ENCODE data around the gene MIDN.
A peak's percentile ranks its signal among the peaks of the same experiment; 100 is the strongest.

Gene MIDN

GRCh38 chr19:1267477-1268225, 19.3 kb downstream of the MIDN start:
- Histone ChIP-seq H3K9me3 (replicated peaks in 1 of 11) (no peaks in the 10 kb centered on the region), H3K36me3 (peaks cover 21 to 28% (median 24%) of the 10 kb centered on the region in 11 experiments), H4K20me1 (peaks cover 32 to 91% (median 61%) of the 10 kb centered on the region in 11 experiments), H3K4me2 (peak overlapping the region; percentile 93 to 100 (median 98)), H3K4me1 (peaks cover 79 to 91% (median 89%) of the 10 kb centered on the region in 10 experiments), H3K4me3 (peak overlapping the region in 9 of 10 experiments; percentile 51 to 75 (median 63); a peak in 14 of 20 replicates), H3K27me3 (no peaks in the 10 kb centered on the region; a peak in 3 of 22 replicates), H3K9ac (peak overlapping the region in 9 of 11 experiments; percentile 59 to 100 (median 99); a peak in 17 of 22 replicates), H3K27ac (peak overlapping the region in 5 of 11 experiments; percentile 3 to 58 (median 18); a peak in 2 of 22 replicates)
- peak in 2 of 11 experiments; percentile 48 to 53; a peak in 3 of 22 replicates for TF ChIP-seq Cebpa-rat (IDR thresholded peaks at IDR 0.05)

- peaks cover 40 to 91% (median 69%) of the 10 kb centered on the region in 11 experiments for H4K20me1 ChIP-seq
- no peak for TF ChIP-seq Cebpa-rat (IDR thresholded peaks at IDR 0.05)
- peaks cover 29 to 36% (median 32%) of the 10 kb centered on the region in 11 experiments for H3K36me3 ChIP-seq
- peak overlapping the region; percentile 93 to 100 (median 98) for H3K4me2 ChIP-seq
- H3K4me1 ChIP-seq = peaks cover 79 to 91% (median 88%) of the 10 kb centered on the region in 10 experiments
- H3K27ac ChIP-seq = peak overlapping the region in 8 of 11 experiments; percentile 3 to 100 (median 99); a peak in 9 of 22 replicates
- H3K9ac ChIP-seq = peak overlapping the region in 8 of 11 experiments; percentile 74 to 100 (median 99); a peak in 19 of 22 replicates
- no peaks in the 10 kb centered on the region for H3K9me3 ChIP-seq (replicated peaks in 1 of 11)
- H3K27me3 ChIP-seq = no peaks in the 10 kb centered on the region; a peak in 3 of 22 replicates
- peak overlapping the region in 6 of 10 experiments; percentile 22 to 75 (median 54); a peak in 7 of 20 replicates for H3K4me3 ChIP-seq
Measured at GRCh38 chr19:1268226-1269064, 20.1 kb downstream of the MIDN start.

GRCh38 chr19:1269065-1269477, 20.7 kb downstream of the MIDN start, which contains the start of gene CIRBP:
TSS of gene CIRBP (plus strand) at chr19:1269332. CDS start at chr19:1270934, 1,602 bp downstream.
- Histone ChIP-seq H3K36me3 (peaks cover 36 to 42% (median 39%) of the 10 kb centered on the region in 11 experiments), H3K4me1 (peaks cover 78 to 91% (median 88%) of the 10 kb centered on the region in 10 experiments), H3K9me3 (replicated peaks in 1 of 11) (no peaks in the 10 kb centered on the region), H3K27ac (peak within 1 kb of the TSS; percentile 98 to 100 (median 99)), H3K9ac (peak within 1 kb of the TSS; percentile 98 to 100 (median 99)), H3K27me3 (no peaks in the 10 kb centered on the region; a peak in 3 of 22 replicates), H4K20me1 (peaks cover 46 to 91% (median 70%) of the 10 kb centered on the region in 11 experiments), H3K4me3 (peak within 1 kb of the TSS; percentile 70 to 89 (median 76)), H3K4me2 (peak within 1 kb of the TSS; percentile 98 to 100 (median 99))
- no peak for TF ChIP-seq Cebpa-rat (IDR thresholded peaks at IDR 0.05)

GRCh38 chr19:1269478-1270212, 21.3 kb downstream of the MIDN start:
- no peak for TF ChIP-seq Cebpa-rat (IDR thresholded peaks at IDR 0.05)
- Histone ChIP-seq H3K4me2 (peak overlapping the region; percentile 93 to 100 (median 99)), H3K4me3 (peak overlapping the region; percentile 70 to 89 (median 76)), H3K27me3 (no peaks in the 10 kb centered on the region; a peak in 3 of 22 replicates), H3K36me3 (peaks cover 41 to 48% (median 44%) of the 10 kb centered on the region in 11 experiments), H4K20me1 (peaks cover 52 to 91% (median 70%) of the 10 kb centered on the region in 11 experiments), H3K27ac (peak overlapping the region; percentile 98 to 100 (median 99)), H3K4me1 (peaks cover 78 to 91% (median 88%) of the 10 kb centered on the region in 10 experiments), H3K9ac (peak overlapping the region; percentile 98 to 100 (median 99)), H3K9me3 (replicated peaks in 1 of 11) (no peaks in the 10 kb centered on the region)

- Histone ChIP-seq H3K4me1 (peaks cover 76 to 89% (median 86%) of the 10 kb centered on the region in 10 experiments), H3K9ac (peak overlapping the region; percentile 98 to 100 (median 99)), H3K9me3 (replicated peaks in 1 of 11) (no peaks in the 10 kb centered on the region), H3K27ac (peak overlapping the region; percentile 98 to 100 (median 99)), H4K20me1 (peaks cover 56 to 88% (median 68%) of the 10 kb centered on the region in 11 experiments), H3K27me3 (no peaks in the 10 kb centered on the region; a peak in 3 of 22 replicates), H3K4me3 (peak overlapping the region; percentile 70 to 89 (median 76)), H3K36me3 (peaks cover 46 to 52% (median 49%) of the 10 kb centered on the region in 11 experiments), H3K4me2 (peak overlapping the region; percentile 93 to 100 (median 99))
- TF ChIP-seq Cebpa-rat (IDR thresholded peaks at IDR 0.05) = no peak
Measured at GRCh38 chr19:1270213-1270853, 21.9 kb downstream of the MIDN start.

GRCh38 chr19:1270854-1271527, 22.6 kb downstream of the MIDN start:
- no peak for TF ChIP-seq Cebpa-rat (IDR thresholded peaks at IDR 0.05)
- H3K4me2 ChIP-seq = peak overlapping the region; percentile 93 to 100 (median 99)
- no peaks in the 10 kb centered on the region; a peak in 3 of 22 replicates for H3K27me3 ChIP-seq
- peaks cover 56 to 85% (median 65%) of the 10 kb centered on the region in 11 experiments for H4K20me1 ChIP-seq
- H3K4me3 ChIP-seq = peak overlapping the region; percentile 70 to 89 (median 76)
- H3K4me1 ChIP-seq = peaks cover 69 to 83% (median 80%) of the 10 kb centered on the region in 10 experiments
- H3K27ac ChIP-seq = peak overlapping the region in 10 of 11 experiments; percentile 98 to 100 (median 99); a peak in 20 of 22 replicates
- H3K9me3 ChIP-seq (replicated peaks in 1 of 11) = no peaks in the 10 kb centered on the region
- peak overlapping the region; percentile 98 to 100 (median 99) for H3K9ac ChIP-seq
- peaks cover 46 to 52% (median 49%) of the 10 kb centered on the region in 11 experiments for H3K36me3 ChIP-seq

All from BLaER1 treated with 17β-estradiol and CSF1 and Interleukin-3, amounts not matched to agents 10 nM and 100 nM (cell line).